Measurements from ENCODE around the gene OR10H5.
"Not testable (repeated sequence)": the region's sequence is repeated elsewhere in the genome, so short reads cannot be mapped to it uniquely, and the experiment has no call there.

GRCh38 chr19:15828611-15829305 lies 41.3 kb downstream of the OR10H5 start:
- TF ChIP-seq CTCF, POLR2A (IDR thresholded peaks at IDR 0.05): not testable (repeated sequence)
